A673 (cell line): Measurements from ENCODE around the gene AFAP1L1. TPM values are rescaled to one million over a fixed set of nuclear protein-coding genes. Genes with fewer than 3 reads are reported as not detected.

ENCODE experiments used
- BruUV-seq: library from RNA; stranded (reverse); fragments of 400-500 nt; replicated peaks from 2 replicates; lab custom pipeline; 2021; lab: Mats Ljungman, UMichigan
- CTCF ChIA-PET: fragments of 300-600 bp; sonication (Branson Sonifier 250); formaldehyde crosslinking; loops from one replicate; lab custom pipeline; 2022; ENCODE audit warnings: antibody characterized with exemption; lab: Charles Lee
- POLR2A ChIA-PET: fragments of 300-600 bp; sonication (Branson Sonifier 250); formaldehyde crosslinking; loops from one replicate; lab custom pipeline; 2022; ENCODE audit warnings: antibody characterized with exemption; ENCODE audit not compliant: low non-redundant PET; lab: Charles Lee
- DNase-seq: peaks from one replicate; pipeline ENCODE4 v3.0.0-alpha.2; 2015; ENCODE audit warnings: low spot score
- H3K27ac ChIP-seq: fragments of 200-600 bp; sonication (generic); 2 replicates; pipeline ENCODE4 v1.5.1; 2016; ENCODE audit warnings: mixed run types, low read depth, mild to moderate bottlenecking, mixed read lengths, antibody characterized with exemption, low read length; ENCODE audit not compliant: poor library complexity, severe bottlenecking
- H3K27me3 ChIP-seq: fragments of 200-600 bp; sonication (generic); replicated peaks from 2 replicates; pipeline ENCODE4 v1.6.1; 2017; ENCODE audit warnings: mixed run types, low read depth, mild to moderate bottlenecking, mixed read lengths, antibody characterized with exemption, low read length; ENCODE audit not compliant: insufficient read depth, poor library complexity
- H3K36me3 ChIP-seq: fragments of 200-600 bp; sonication (generic); 2 replicates; pipeline ENCODE4 v1.6.1; 2016; ENCODE audit warnings: mixed run types, mild to moderate bottlenecking, mixed read lengths, antibody characterized with exemption, low read length; ENCODE audit not compliant: insufficient read depth, poor library complexity, severe bottlenecking
- H3K4me1 ChIP-seq: fragments of 200-600 bp; sonication (generic); 2 replicates; pipeline ENCODE4 v1.6.1; 2017; ENCODE audit warnings: mixed run types, mild to moderate bottlenecking, mixed read lengths, antibody characterized with exemption, low read length; ENCODE audit not compliant: insufficient read depth, poor library complexity, severe bottlenecking
- H3K4me3 ChIP-seq: fragments of 200-600 bp; sonication (generic); 2 replicates; pipeline ENCODE4 v1.5.1; 2016; ENCODE audit warnings: low read depth, mixed run types, mild to moderate bottlenecking, mixed read lengths, low read length; ENCODE audit not compliant: poor library complexity, severe bottlenecking
- H3K9me3 ChIP-seq: fragments of 200-600 bp; sonication (generic); 2 replicates; pipeline ENCODE4 v1.6.1; 2016; ENCODE audit warnings: mixed run types, low read depth, mild to moderate bottlenecking, mixed read lengths, antibody characterized with exemption, low read length; ENCODE audit not compliant: poor library complexity, severe bottlenecking
- EZH2 ChIP-seq: fragments of 200-600 bp; sonication (generic); IDR thresholded peaks from 2 replicates; pipeline ENCODE4 v1.6.1; 2017; ENCODE audit warnings: borderline replicate concordance, low read depth, mild to moderate bottlenecking, mixed read lengths, antibody characterized with exemption, low read length; ENCODE audit not compliant: poor library complexity, severe bottlenecking
- intact Hi-C: fragments of 100-400 bp; cut with micrococcal nuclease; formaldehyde crosslinking; loops from one replicate; pipeline ENCODE4 v1.10.0; 2022; ENCODE audit not compliant: unreplicated experiment
- total RNA-seq: library from RNA; stranded (reverse); gene quantifications from 2 replicates; pipeline ENCODE4 v1.2.3, GENCODE V29; 2021
- TF ChIP-seq, protein P1 (sequence below): fragments of 300-800, 200-600 bp; sonication (generic); conservative IDR thresholded peaks from 2 replicates; pipeline ENCODE4 v1.5.1; 2017; ENCODE audit warnings: low read depth, mild to moderate bottlenecking, antibody characterized with exemption, low read length, moderate library complexity, mixed read lengths

Gene AFAP1L1
- total RNA-seq, 1 experiment from 2014 or later, result 0.21 TPM

DNA sequence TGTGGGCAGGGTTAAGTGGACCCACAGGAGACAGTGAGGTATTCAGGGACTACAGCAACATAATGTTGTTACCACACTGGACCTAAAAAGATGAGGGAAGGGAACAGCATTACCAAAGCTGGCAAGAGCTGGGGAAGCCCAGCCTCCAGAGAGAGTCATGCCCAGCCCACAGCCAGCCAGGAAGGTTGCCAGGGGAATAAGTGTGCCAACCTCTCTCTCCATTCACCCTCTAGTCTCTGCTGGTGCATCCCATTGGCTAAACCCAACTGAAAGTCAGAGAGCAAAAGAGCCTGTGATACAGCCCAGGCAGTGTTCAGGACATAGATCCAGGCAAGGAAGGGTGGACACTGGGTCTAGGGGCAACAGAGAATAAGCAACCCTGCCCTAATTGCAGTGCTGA is 35.8 kb upstream of the AFAP1L1 start:
- Histone ChIP-seq H3K27ac (no peak overlapping the region), H3K4me1 (no peaks in the 10 kb centered on the region), H3K4me3 (no peak overlapping the region), H3K9me3 (no peaks in the 10 kb centered on the region), H3K27me3 (peaks cover 79% of the 10 kb centered on the region), H3K36me3 (no peaks in the 10 kb centered on the region)
- TF ChIP-seq, protein P1, sequence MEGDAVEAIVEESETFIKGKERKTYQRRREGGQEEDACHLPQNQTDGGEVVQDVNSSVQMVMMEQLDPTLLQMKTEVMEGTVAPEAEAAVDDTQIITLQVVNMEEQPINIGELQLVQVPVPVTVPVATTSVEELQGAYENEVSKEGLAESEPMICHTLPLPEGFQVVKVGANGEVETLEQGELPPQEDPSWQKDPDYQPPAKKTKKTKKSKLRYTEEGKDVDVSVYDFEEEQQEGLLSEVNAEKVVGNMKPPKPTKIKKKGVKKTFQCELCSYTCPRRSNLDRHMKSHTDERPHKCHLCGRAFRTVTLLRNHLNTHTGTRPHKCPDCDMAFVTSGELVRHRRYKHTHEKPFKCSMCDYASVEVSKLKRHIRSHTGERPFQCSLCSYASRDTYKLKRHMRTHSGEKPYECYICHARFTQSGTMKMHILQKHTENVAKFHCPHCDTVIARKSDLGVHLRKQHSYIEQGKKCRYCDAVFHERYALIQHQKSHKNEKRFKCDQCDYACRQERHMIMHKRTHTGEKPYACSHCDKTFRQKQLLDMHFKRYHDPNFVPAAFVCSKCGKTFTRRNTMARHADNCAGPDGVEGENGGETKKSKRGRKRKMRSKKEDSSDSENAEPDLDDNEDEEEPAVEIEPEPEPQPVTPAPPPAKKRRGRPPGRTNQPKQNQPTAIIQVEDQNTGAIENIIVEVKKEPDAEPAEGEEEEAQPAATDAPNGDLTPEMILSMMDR, result no peak
- no peak for TF ChIP-seq EZH2
- no TSS peak for BruUV-seq
- no peak for DNase-seq
- POLR2A ChIA-PET, result no interaction called here
- CTCF ChIA-PET, result no interaction called here
- intact Hi-C loops, result no loop called here

DNA sequence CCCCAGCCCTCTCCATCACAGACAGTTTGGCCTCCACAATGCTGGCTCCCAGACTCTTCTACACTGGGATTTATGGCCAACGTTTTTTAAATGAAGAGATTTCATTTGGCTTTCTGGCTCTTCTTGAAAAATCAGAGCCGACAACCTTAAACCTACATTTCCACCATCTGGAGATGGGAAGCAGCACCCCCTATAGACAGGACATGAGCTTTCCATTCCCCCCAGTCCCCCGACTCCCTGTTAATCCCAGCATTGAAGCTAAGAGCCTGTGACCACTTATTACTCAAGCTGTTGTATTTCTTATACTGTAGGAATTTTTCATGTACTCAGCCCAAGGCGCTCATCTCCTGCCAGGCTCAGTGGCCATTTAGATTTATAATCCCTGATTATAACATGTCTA is 34.0 kb upstream of the AFAP1L1 start:
- Histone ChIP-seq H3K4me3 (no peak overlapping the region), H3K9me3 (no peaks in the 10 kb centered on the region), H3K27ac (no peak overlapping the region), H3K27me3 (peaks cover 69% of the 10 kb centered on the region), H3K36me3 (no peaks in the 10 kb centered on the region), H3K4me1 (no peaks in the 10 kb centered on the region)
- BruUV-seq, result no TSS peak
- CTCF ChIA-PET, result no interaction called here
- DNase-seq, result no peak
- intact Hi-C loops, result no loop called here
- POLR2A ChIA-PET, result no interaction called here
- TF ChIP-seq, protein P1, result 0 out of 2 replicates have a peak, but pooled peaks have one; percentile 16
- no peak for TF ChIP-seq EZH2

DNA sequence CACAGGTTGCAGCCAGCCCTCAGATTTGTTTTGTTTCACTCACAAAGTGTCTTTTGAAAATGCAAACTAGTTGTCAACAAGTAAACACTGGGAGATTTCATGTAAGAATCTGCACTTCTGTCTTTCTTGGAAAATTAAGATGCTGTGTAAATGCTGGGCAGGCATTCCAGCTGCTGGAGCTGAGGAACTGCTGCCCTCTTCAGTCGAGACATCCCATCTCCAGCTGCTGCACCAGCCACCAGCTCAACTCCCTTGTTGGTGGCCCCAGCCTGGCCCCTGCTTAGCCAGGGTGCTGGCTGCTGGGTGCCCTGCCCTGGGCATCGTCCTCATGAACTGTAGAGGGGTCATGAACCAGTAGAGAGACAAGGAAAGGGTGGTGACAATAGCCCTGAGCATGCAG is 33.1 kb upstream of the AFAP1L1 start:
- Histone ChIP-seq H3K36me3 (no peaks in the 10 kb centered on the region), H3K4me1 (no peaks in the 10 kb centered on the region), H3K9me3 (no peaks in the 10 kb centered on the region), H3K27ac (no peak overlapping the region), H3K4me3 (no peak overlapping the region), H3K27me3 (peaks cover 69% of the 10 kb centered on the region)
- no peak for TF ChIP-seq EZH2
- TF ChIP-seq, protein P1, result 0 out of 2 replicates have a peak, but pooled peaks have one; percentile 14
- POLR2A ChIA-PET, result no interaction called here
- BruUV-seq, result no TSS peak
- no peak for DNase-seq
- intact Hi-C loops, result no loop called here
- CTCF ChIA-PET, result no interaction called here
